Neural cell (in vitro differentiated cells): ENCODE data around the gene SPIN2B.

Experiments
- EP300 ChIP-seq: fragments of 450-650 bp; conservative IDR thresholded peaks from 2 replicates; pipeline ENCODE4 v1.6.1; 2014; ENCODE audit warnings: antibody characterized with exemption, mild to moderate bottlenecking, moderate library complexity; ENCODE audit not compliant: poor library complexity, severe bottlenecking
- EZH2 ChIP-seq: fragments of 200-600, 300-800 bp; shearing (Covaris generic), sonication (generic); IDR thresholded peaks from 2 replicates; pipeline ENCODE4 v1.6.1; 2014; ENCODE audit warnings: antibody characterized with exemption, low read length, borderline replicate concordance, mild to moderate bottlenecking; ENCODE audit not compliant: insufficient read depth, poor library complexity, severe bottlenecking
- MXI1 ChIP-seq: fragments of 450-650 bp; conservative IDR thresholded peaks from 2 replicates; pipeline ENCODE4 v1.6.1; 2014; ENCODE audit warnings: antibody characterized with exemption, mild to moderate bottlenecking; ENCODE audit not compliant: poor library complexity, severe bottlenecking
- POLR2AphosphoS5 ChIP-seq: IDR thresholded peaks from 2 replicates; pipeline ENCODE4 v1.6.1; 2012
- RAD21 ChIP-seq: fragments of 450-650 bp; conservative IDR thresholded peaks from 2 replicates; pipeline ENCODE4 v1.6.1; 2014; ENCODE audit warnings: antibody characterized with exemption, mild to moderate bottlenecking, moderate library complexity
- SMC3 ChIP-seq: fragments of 450-650 bp; conservative IDR thresholded peaks from 2 replicates; pipeline ENCODE4 v1.6.1; 2014; ENCODE audit warnings: antibody characterized with exemption, mild to moderate bottlenecking, moderate library complexity; ENCODE audit not compliant: poor library complexity
- TAF1 ChIP-seq: IDR thresholded peaks from 2 replicates; pipeline ENCODE4 v1.6.1; 2012; ENCODE audit warnings: low read depth
- TF ChIP-seq, protein P1 (sequence below): fragments of 450-650 bp; IDR thresholded peaks from 2 replicates; pipeline ENCODE4 v1.5.1; 2014; ENCODE audit warnings: antibody characterized with exemption, mild to moderate bottlenecking, moderate library complexity; ENCODE audit not compliant: poor library complexity, severe bottlenecking
- TF ChIP-seq, protein P2 (sequence below): IDR thresholded peaks from 2 replicates; pipeline ENCODE4 v1.6.1; 2012; ENCODE audit warnings: borderline replicate concordance

DNA sequence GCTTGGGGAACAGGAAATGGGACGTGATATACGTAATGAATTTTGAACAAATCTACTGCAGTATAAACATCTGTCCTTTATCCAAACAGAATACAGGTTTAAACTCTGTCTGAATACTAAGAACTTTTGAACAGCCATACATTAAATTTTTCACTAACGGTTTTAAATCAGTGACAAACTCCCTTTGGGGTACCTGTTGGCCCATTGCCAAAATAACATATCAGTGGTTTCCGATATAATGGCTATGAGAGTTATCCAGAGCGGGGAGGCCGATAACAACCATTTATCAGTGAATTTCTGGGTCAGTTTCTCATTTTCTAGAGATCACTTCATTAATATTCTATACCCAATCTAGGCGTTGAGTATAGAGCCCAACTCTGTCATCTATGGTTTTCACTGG lies 10.7 kb upstream of the SPIN2B start:
- TF ChIP-seq, protein P1, sequence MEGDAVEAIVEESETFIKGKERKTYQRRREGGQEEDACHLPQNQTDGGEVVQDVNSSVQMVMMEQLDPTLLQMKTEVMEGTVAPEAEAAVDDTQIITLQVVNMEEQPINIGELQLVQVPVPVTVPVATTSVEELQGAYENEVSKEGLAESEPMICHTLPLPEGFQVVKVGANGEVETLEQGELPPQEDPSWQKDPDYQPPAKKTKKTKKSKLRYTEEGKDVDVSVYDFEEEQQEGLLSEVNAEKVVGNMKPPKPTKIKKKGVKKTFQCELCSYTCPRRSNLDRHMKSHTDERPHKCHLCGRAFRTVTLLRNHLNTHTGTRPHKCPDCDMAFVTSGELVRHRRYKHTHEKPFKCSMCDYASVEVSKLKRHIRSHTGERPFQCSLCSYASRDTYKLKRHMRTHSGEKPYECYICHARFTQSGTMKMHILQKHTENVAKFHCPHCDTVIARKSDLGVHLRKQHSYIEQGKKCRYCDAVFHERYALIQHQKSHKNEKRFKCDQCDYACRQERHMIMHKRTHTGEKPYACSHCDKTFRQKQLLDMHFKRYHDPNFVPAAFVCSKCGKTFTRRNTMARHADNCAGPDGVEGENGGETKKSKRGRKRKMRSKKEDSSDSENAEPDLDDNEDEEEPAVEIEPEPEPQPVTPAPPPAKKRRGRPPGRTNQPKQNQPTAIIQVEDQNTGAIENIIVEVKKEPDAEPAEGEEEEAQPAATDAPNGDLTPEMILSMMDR = no peak
- TF ChIP-seq MXI1 (no peak), TAF1 (no peak), EZH2 (no peak), EP300 (no peak), POLR2AphosphoS5 (no peak), RAD21 (no peak), SMC3 (no peak)
- TF ChIP-seq, protein P2, sequence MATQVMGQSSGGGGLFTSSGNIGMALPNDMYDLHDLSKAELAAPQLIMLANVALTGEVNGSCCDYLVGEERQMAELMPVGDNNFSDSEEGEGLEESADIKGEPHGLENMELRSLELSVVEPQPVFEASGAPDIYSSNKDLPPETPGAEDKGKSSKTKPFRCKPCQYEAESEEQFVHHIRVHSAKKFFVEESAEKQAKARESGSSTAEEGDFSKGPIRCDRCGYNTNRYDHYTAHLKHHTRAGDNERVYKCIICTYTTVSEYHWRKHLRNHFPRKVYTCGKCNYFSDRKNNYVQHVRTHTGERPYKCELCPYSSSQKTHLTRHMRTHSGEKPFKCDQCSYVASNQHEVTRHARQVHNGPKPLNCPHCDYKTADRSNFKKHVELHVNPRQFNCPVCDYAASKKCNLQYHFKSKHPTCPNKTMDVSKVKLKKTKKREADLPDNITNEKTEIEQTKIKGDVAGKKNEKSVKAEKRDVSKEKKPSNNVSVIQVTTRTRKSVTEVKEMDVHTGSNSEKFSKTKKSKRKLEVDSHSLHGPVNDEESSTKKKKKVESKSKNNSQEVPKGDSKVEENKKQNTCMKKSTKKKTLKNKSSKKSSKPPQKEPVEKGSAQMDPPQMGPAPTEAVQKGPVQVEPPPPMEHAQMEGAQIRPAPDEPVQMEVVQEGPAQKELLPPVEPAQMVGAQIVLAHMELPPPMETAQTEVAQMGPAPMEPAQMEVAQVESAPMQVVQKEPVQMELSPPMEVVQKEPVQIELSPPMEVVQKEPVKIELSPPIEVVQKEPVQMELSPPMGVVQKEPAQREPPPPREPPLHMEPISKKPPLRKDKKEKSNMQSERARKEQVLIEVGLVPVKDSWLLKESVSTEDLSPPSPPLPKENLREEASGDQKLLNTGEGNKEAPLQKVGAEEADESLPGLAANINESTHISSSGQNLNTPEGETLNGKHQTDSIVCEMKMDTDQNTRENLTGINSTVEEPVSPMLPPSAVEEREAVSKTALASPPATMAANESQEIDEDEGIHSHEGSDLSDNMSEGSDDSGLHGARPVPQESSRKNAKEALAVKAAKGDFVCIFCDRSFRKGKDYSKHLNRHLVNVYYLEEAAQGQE = no peak
